Posterior cingulate gyrus (tissue), 11 donors: ENCODE measurements around the gene ZC2HC1C.
"Not testable (repeated sequence)": the region's sequence is repeated elsewhere in the genome, so short reads cannot be mapped to it uniquely, and the experiment has no call there.

Source experiments
- DNase-seq, 10 donors: peaks; one replicate each; pipeline versions ENCODE4 v3.0.0 to v3.0.0-alpha.2; 2020 to 2021; ENCODE audit warnings: mixed read lengths in 3 of 10
- intact Hi-C: fragments of 100-400 bp; cut with DNase I; formaldehyde crosslinking; loops from one replicate; pipeline ENCODE4 v1.15.1; 2023

ZC2HC1C gene

GRCh38 chr14:75127474-75127820 lies 58.0 kb downstream of the ZC2HC1C start:
- intact Hi-C loops, result loop anchor here (10.0 kb wide), 1 partner anchor 367 kb away; no protein-coding TSS in a partner anchor
- DNase-seq, result not testable (repeated sequence)

GRCh38 chr14:75127903-75128595 lies 58.6 kb downstream of the ZC2HC1C start:
- no peak for DNase-seq
- intact Hi-C loops, result loop anchor here (10.0 kb wide), 1 partner anchor 367 kb away; no protein-coding TSS in a partner anchor

- intact Hi-C loops, result loop anchor here (10.0 kb wide), 1 partner anchor 366 kb away; no protein-coding TSS in a partner anchor
- DNase-seq, result no peak
Measured at GRCh38 chr14:75128596-75128990, 59.2 kb downstream of the ZC2HC1C start.
